ENCODE results near the gene GMCL2.

DNA sequence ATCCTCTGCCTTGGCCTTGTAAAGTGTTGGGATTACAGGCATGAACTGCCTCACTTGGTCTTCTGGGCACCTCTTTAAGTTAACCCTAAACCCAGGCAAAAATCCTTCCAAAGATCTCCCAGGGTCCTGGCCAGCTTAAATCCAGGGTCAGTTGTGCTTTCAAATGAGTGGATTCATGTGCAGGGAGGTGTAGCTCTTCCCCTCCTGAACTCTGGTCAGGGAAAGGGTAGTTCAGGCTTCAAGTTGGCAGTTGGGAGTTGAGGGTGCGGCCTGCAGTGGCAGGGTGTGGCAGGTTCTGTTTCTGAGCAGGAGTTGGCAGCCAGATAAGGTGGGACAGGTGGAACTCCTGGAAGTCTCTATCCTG is 20.7 kb upstream of the GMCL2 start:
- TF ChIP-seq POLR2A (IDR thresholded peaks at IDR 0.05; ENCODE audit: extremely low read depth, insufficient read length): no peak
- TF ChIP-seq, protein P1, sequence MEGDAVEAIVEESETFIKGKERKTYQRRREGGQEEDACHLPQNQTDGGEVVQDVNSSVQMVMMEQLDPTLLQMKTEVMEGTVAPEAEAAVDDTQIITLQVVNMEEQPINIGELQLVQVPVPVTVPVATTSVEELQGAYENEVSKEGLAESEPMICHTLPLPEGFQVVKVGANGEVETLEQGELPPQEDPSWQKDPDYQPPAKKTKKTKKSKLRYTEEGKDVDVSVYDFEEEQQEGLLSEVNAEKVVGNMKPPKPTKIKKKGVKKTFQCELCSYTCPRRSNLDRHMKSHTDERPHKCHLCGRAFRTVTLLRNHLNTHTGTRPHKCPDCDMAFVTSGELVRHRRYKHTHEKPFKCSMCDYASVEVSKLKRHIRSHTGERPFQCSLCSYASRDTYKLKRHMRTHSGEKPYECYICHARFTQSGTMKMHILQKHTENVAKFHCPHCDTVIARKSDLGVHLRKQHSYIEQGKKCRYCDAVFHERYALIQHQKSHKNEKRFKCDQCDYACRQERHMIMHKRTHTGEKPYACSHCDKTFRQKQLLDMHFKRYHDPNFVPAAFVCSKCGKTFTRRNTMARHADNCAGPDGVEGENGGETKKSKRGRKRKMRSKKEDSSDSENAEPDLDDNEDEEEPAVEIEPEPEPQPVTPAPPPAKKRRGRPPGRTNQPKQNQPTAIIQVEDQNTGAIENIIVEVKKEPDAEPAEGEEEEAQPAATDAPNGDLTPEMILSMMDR (IDR thresholded peaks at IDR 0.05; ENCODE audit: low read depth, low read length): no peak
